HEK293T (cell line): ENCODE measurements around the gene RNF20.
"Not testable (repeated sequence)": the region's sequence is repeated elsewhere in the genome, so short reads cannot be mapped to it uniquely, and the experiment has no call there.

ENCODE experiments used
- CTCF ChIA-PET: fragments of 350-600 bp; formaldehyde crosslinking; extraction: SDS; loops from one replicate; lab custom pipeline; 2021; ENCODE audit warnings: antibody characterized with exemption, inconsistent platforms; lab: Yijun Ruan, JAX
- POLR2A ChIA-PET: fragments of 350-600 bp; formaldehyde crosslinking; extraction: SDS; loops from one replicate; lab custom pipeline; 2020; ENCODE audit warnings: antibody characterized with exemption, inconsistent platforms; lab: Yijun Ruan, JAX
- DNase-seq: peaks from one replicate; pipeline ENCODE4 v3.0.0; 2012; ENCODE audit warnings: mixed read lengths; ENCODE audit errors: extremely low spot score
- ARNT ChIP-seq: fragments of 450-650 bp; IDR thresholded peaks from 2 replicates; pipeline ENCODE4 v1.6.1; 2017; ENCODE audit warnings: mild to moderate bottlenecking
- BHLHE40 ChIP-seq: fragments of 450-650 bp; IDR thresholded peaks from 2 replicates; pipeline ENCODE4 v1.6.1; 2016; ENCODE audit warnings: mild to moderate bottlenecking, moderate library complexity, borderline replicate concordance
- CTBP1 ChIP-seq: fragments of 450-650 bp; IDR thresholded peaks from 2 replicates; pipeline ENCODE4 v1.6.1; 2016; ENCODE audit warnings: borderline replicate concordance
- ELF4 ChIP-seq: fragments of 450-650 bp; IDR thresholded peaks from 2 replicates; pipeline ENCODE4 v1.6.1; 2017; ENCODE audit warnings: antibody characterized with exemption
- FOXA1 ChIP-seq: fragments of 450-650 bp; IDR thresholded peaks from 2 replicates; pipeline ENCODE4 v1.6.1; 2016; ENCODE audit warnings: mild to moderate bottlenecking
- FOXK2 ChIP-seq: fragments of 450-650 bp; IDR thresholded peaks from 2 replicates; pipeline ENCODE4 v1.6.1; 2016; ENCODE audit warnings: mild to moderate bottlenecking
- FOXM1 ChIP-seq: fragments of 450-650 bp; IDR thresholded peaks from 2 replicates; pipeline ENCODE4 v1.6.1; 2017; ENCODE audit warnings: mild to moderate bottlenecking, borderline replicate concordance
- HDGF ChIP-seq: fragments of 450-650 bp; IDR thresholded peaks from 2 replicates; pipeline ENCODE4 v1.6.1; 2017; ENCODE audit warnings: antibody characterized with exemption, borderline replicate concordance
- L3MBTL2 ChIP-seq: fragments of 450-650 bp; conservative IDR thresholded peaks from 2 replicates; pipeline ENCODE4 v1.6.1; 2016; ENCODE audit warnings: mild to moderate bottlenecking
- LEF1 ChIP-seq: fragments of 450-650 bp; IDR thresholded peaks from 2 replicates; pipeline ENCODE4 v1.6.1; 2017; ENCODE audit warnings: mild to moderate bottlenecking, borderline replicate concordance
- NFRKB ChIP-seq: fragments of 450-650 bp; IDR thresholded peaks from 2 replicates; pipeline ENCODE4 v1.6.1; 2016; ENCODE audit warnings: mild to moderate bottlenecking, moderate library complexity
- PKNOX1 ChIP-seq: fragments of 450-650 bp; IDR thresholded peaks from 2 replicates; pipeline ENCODE4 v1.6.1; 2016
- SP1 ChIP-seq: fragments of 450-650 bp; IDR thresholded peaks from 2 replicates; pipeline ENCODE4 v1.6.1; 2017
- SUZ12 ChIP-seq: fragments of 450-650 bp; IDR thresholded peaks from 2 replicates; pipeline ENCODE4 v1.6.1; 2016; ENCODE audit warnings: mild to moderate bottlenecking
- TARDBP ChIP-seq: fragments of 450-650 bp; IDR thresholded peaks from 2 replicates; pipeline ENCODE4 v1.6.1; 2016
- ZNF384 ChIP-seq: fragments of 450-650 bp; IDR thresholded peaks from 2 replicates; pipeline ENCODE4 v1.6.1; 2016

RNF20 gene

GRCh38 chr9:101513351-101513750 lies 20.3 kb upstream of the RNF20 start:
- CTCF ChIA-PET: no interaction called here

GRCh38 chr9:101514071-101514470 lies 19.6 kb upstream of the RNF20 start:
- DNase-seq: no peak
- TF ChIP-seq FOXK2: no peak
- ChIA-PET POLR2A (no interaction called here), CTCF (interaction anchor here (0.7 kb wide), 1 partner anchor 27 kb away, joined by 3 read pairs; no protein-coding TSS in a partner anchor)

More at GRCh38 chr9:101513351-101513750, 20.3 kb upstream of the RNF20 start:
- DNase-seq: no peak
- TF ChIP-seq TARDBP (no peak), SUZ12 (no peak), CTBP1 (no peak), LEF1 (no peak), ARNT (no peak), FOXA1 (no peak), SP1 (no peak), BHLHE40 (no peak), FOXM1 (no peak), FOXK2 (no peak), NFRKB (no peak), ZNF384 (no peak), PKNOX1 (no peak), L3MBTL2 (no peak), ELF4 (no peak), HDGF (no peak)
- POLR2A ChIA-PET: no interaction called here

GRCh38 chr9:101516655-101517054 lies 17.0 kb upstream of the RNF20 start:
- CTCF ChIA-PET: interaction anchor here (0.6 kb wide), 1 partner anchor 57 kb away, joined by 5 read pairs; no protein-coding TSS in a partner anchor
- no peak for DNase-seq
- TF ChIP-seq LEF1 (no peak), FOXM1 (no peak), HDGF (no peak), CTBP1 (no peak)
- POLR2A ChIA-PET: no interaction called here

GRCh38 chr9:101518489-101518888 lies 15.2 kb upstream of the RNF20 start:
- CTCF ChIA-PET, POLR2A ChIA-PET: not testable (repeated sequence)

GRCh38 chr9:101524371-101524770 lies 9.3 kb upstream of the RNF20 start:
- ChIA-PET POLR2A (interaction anchor here (1.0 kb wide), 1 partner anchor 37 kb away, joined by 8 read pairs; no protein-coding TSS in a partner anchor), CTCF (no interaction called here)
- DNase-seq: no peak
- TF ChIP-seq NFRKB (no peak), SP1 (no peak), PKNOX1 (no peak), HDGF (no peak), LEF1 (no peak), FOXM1 (no peak)

More at GRCh38 chr9:101518489-101518888, 15.2 kb upstream of the RNF20 start:
- not testable (repeated sequence) for DNase-seq

- DNase-seq: no peak
- TF ChIP-seq PKNOX1: no peak
- TF ChIP-seq SP1: no peak
- TF ChIP-seq FOXK2: no peak
- TF ChIP-seq ZNF384: no peak
- TF ChIP-seq SUZ12: no peak
- TF ChIP-seq ARNT: no peak
- TF ChIP-seq HDGF: no peak
- TF ChIP-seq ELF4: no peak
- TF ChIP-seq CTBP1: no peak
- no peak for TF ChIP-seq FOXA1
- TF ChIP-seq FOXM1: no peak
- TF ChIP-seq LEF1: no peak
- TF ChIP-seq NFRKB: no peak
- TF ChIP-seq L3MBTL2: no peak
- TF ChIP-seq BHLHE40: no peak
- TF ChIP-seq TARDBP: no peak
- POLR2A ChIA-PET: no interaction called here
- CTCF ChIA-PET: interaction anchor here (0.8 kb wide), 1 partner anchor 68 kb away, joined by 4 read pairs; no protein-coding TSS in a partner anchor
These were observed 6.6 kb upstream of the RNF20 start for GRCh38 chr9:101527066-101527465.

- ChIA-PET CTCF (interaction anchor here (0.8 kb wide), 1 partner anchor 69 kb away, joined by 4 read pairs; no protein-coding TSS in a partner anchor), POLR2A (no interaction called here)
- no peak for TF ChIP-seq FOXA1
- TF ChIP-seq HDGF: no peak
- no peak for TF ChIP-seq TARDBP
- TF ChIP-seq LEF1: no peak
- no peak for TF ChIP-seq L3MBTL2
- TF ChIP-seq BHLHE40: no peak
- no peak for TF ChIP-seq ZNF384
- no peak for TF ChIP-seq ARNT
- TF ChIP-seq ELF4: no peak
- no peak for TF ChIP-seq CTBP1
- no peak for TF ChIP-seq PKNOX1
- no peak for TF ChIP-seq SP1
- no peak for TF ChIP-seq NFRKB
- no peak for DNase-seq
These were observed 5.6 kb upstream of the RNF20 start for GRCh38 chr9:101528015-101528414.
